OCI-LY7 (cell line): ENCODE data around the gene PC.

Experiments
- EZH2phosphoT487 ChIP-seq: fragments of 200-600 bp; sonication (generic); IDR thresholded peaks from 2 replicates; pipeline ENCODE4 v1.6.1; 2018; ENCODE audit warnings: low read depth, borderline replicate concordance, mild to moderate bottlenecking, mixed run types, antibody characterized with exemption, low read length, moderate library complexity, mixed read lengths
- TF ChIP-seq, protein P1 (sequence below): fragments of 200-600 bp; sonication (generic); conservative IDR thresholded peaks from 2 replicates; pipeline ENCODE4 v1.5.1; 2014; ENCODE audit warnings: mild to moderate bottlenecking, antibody characterized with exemption, low read length, moderate library complexity, mixed read lengths

GRCh38 chr11:66962801-66963200, 4.6 kb upstream of the PC start:
- TF ChIP-seq, protein P1, sequence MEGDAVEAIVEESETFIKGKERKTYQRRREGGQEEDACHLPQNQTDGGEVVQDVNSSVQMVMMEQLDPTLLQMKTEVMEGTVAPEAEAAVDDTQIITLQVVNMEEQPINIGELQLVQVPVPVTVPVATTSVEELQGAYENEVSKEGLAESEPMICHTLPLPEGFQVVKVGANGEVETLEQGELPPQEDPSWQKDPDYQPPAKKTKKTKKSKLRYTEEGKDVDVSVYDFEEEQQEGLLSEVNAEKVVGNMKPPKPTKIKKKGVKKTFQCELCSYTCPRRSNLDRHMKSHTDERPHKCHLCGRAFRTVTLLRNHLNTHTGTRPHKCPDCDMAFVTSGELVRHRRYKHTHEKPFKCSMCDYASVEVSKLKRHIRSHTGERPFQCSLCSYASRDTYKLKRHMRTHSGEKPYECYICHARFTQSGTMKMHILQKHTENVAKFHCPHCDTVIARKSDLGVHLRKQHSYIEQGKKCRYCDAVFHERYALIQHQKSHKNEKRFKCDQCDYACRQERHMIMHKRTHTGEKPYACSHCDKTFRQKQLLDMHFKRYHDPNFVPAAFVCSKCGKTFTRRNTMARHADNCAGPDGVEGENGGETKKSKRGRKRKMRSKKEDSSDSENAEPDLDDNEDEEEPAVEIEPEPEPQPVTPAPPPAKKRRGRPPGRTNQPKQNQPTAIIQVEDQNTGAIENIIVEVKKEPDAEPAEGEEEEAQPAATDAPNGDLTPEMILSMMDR = no peak
- TF ChIP-seq EZH2phosphoT487 = no peak
